Peyer's patch (tissue), 4 donors: ENCODE measurements around the gene ADH7. TPM values are rescaled to one million over a fixed set of nuclear protein-coding genes. Genes with fewer than 3 reads are reported as not detected.

Experiments
- DNase-seq, 3 donors: peaks; one replicate each; pipeline ENCODE4 v3.0.0-alpha.2; 2017 to 2019
- H3K27ac ChIP-seq, 4 donors: fragments of 200-600 bp; sonication (generic); one replicate each; pipeline ENCODE4 v1.5.1; 2016 to 2019
- H3K27me3 ChIP-seq, 2 donors: fragments of 200-600 bp; sonication (generic); one replicate each; pipeline ENCODE4 v1.5.1; 2019
- H3K36me3 ChIP-seq, 3 donors: fragments of 200-600 bp; sonication (generic); one replicate each; pipeline ENCODE4 v1.5.1; 2016 to 2019
- H3K4me1 ChIP-seq, 4 donors: fragments of 200-600 bp; sonication (generic); one replicate each; pipeline ENCODE4 v1.5.1; 2016 to 2019
- H3K4me3 ChIP-seq, 4 donors: fragments of 200-600 bp; sonication (generic); 1 replicate in 3 of 4; 2 replicates in 1 of 4; pipeline ENCODE4 v1.5.1; 2016 to 2019; ENCODE audit warnings: mild to moderate bottlenecking in 1 of 4
- H3K9me3 ChIP-seq, 4 donors: fragments of 200-600 bp; sonication (generic); one replicate each; pipeline ENCODE4 v1.5.1; 2016 to 2019; ENCODE audit warnings: mild to moderate bottlenecking in 1 of 4
- POLR2A ChIP-seq, 2 donors: fragments of 450-650 bp; IDR thresholded peaks; one replicate each; pipeline ENCODE4 v1.5.1; 2017; ENCODE audit warnings: antibody characterized with exemption in 2 of 2, mild to moderate bottlenecking in 2 of 2, moderate library complexity in 2 of 2
- total RNA-seq, 4 donors: library from RNA; depleted of rRNA; stranded (reverse); fragments of >200 nt; gene quantifications; one replicate each; pipeline ENCODE4 v1.1.0, GENCODE V29; 2016
- TF ChIP-seq, protein P1 (sequence below), 6 experiments: fragments of 450-650 bp in 4 of 6; fragments of 200-600 bp in 2 of 6; sonication (generic) in 1 of 6; IDR thresholded peaks; one replicate each; pipeline ENCODE4 v1.5.1; 2017 to 2019; ENCODE audit warnings: antibody characterized with exemption in 6 of 6, mild to moderate bottlenecking in 3 of 6, moderate library complexity in 1 of 6

ADH7 gene
- total RNA-seq, 4 donors from 2014 or later: not detected

DNA sequence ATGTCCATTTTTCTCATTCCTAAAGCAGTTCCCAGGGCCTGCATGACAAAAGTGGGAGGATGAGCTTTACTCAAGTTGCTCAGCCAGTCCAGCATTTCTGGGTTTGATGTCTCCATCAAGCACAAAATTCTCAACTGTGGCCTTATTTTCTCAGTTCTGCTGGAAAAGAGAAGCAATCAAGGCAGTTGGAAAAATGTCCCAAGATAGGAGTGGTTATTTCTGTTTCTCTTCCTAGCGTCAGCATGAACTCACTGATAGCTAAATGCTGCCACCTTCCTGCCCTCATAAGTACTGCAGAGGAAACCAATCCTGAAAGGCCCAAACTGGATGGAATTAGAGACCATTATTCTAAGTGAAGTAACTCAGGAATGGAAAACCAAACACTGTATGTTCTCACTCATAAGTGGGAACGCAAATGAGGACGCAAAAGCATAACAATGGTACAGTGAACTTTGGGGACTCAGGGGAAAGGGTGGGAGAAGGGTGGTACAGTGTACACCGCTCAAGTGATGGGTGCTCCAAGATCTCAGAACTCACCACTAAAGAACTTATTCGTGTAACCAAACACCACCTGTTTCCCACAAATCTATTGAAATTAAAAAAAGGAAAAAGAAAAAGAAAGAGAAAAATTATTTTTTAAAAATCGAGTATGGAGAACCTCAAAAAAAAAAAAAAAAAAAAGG, 29.6 kb downstream of the ADH7 start:
- no peak overlapping the region for H3K4me3 ChIP-seq
- no peaks in the 10 kb centered on the region for H3K36me3 ChIP-seq
- DNase-seq: peak in 2 of 3 donors; percentile 37 to 89
- no peaks in the 10 kb centered on the region for H3K27me3 ChIP-seq
- H3K27ac ChIP-seq: peak overlapping the region in 3 of 4 donors; percentile 16 to 78 (median 53)
- peaks cover 0 to 21% (median 0%) of the 10 kb centered on the region in 4 donors for H3K4me1 ChIP-seq
- TF ChIP-seq POLR2A (IDR thresholded peaks at IDR 0.05): no peak
- TF ChIP-seq, protein P1, sequence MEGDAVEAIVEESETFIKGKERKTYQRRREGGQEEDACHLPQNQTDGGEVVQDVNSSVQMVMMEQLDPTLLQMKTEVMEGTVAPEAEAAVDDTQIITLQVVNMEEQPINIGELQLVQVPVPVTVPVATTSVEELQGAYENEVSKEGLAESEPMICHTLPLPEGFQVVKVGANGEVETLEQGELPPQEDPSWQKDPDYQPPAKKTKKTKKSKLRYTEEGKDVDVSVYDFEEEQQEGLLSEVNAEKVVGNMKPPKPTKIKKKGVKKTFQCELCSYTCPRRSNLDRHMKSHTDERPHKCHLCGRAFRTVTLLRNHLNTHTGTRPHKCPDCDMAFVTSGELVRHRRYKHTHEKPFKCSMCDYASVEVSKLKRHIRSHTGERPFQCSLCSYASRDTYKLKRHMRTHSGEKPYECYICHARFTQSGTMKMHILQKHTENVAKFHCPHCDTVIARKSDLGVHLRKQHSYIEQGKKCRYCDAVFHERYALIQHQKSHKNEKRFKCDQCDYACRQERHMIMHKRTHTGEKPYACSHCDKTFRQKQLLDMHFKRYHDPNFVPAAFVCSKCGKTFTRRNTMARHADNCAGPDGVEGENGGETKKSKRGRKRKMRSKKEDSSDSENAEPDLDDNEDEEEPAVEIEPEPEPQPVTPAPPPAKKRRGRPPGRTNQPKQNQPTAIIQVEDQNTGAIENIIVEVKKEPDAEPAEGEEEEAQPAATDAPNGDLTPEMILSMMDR (IDR thresholded peaks at IDR 0.05): peak; percentile 57 to 99 (median 95)
- no peaks in the 10 kb centered on the region for H3K9me3 ChIP-seq

DNA sequence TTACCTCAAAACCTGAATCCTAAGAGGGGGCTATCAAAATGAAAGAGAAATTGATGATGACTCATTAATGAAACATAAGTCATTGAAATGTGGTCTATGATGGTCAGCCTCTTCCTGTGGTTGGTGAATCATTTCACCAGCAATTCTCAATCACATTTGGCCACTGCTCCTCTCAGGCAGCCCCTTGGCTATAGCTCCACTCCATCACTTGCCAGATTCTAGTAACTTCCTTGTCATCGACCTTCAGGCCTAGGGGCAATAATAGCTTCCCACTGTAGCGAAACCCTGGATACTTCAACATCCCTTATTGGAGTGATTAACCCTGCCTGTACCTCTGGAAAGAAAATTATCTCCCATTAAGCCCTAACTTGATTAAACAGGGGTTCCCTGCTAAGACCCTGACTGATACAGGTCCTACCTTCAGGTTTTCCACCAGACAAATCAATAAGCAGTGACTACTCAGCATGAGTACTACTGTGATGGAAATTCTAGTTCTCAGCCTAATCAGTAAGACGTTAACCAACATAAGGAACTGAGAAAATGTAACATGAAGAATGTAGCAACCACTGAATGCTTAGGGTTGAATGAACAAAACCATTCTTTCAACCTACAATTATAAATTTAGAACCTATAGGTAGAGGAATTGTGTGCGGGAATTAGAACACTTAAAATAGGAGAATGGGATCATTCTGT, 30.4 kb downstream of the ADH7 start:
- H3K36me3 ChIP-seq: no peaks in the 10 kb centered on the region

DNA sequence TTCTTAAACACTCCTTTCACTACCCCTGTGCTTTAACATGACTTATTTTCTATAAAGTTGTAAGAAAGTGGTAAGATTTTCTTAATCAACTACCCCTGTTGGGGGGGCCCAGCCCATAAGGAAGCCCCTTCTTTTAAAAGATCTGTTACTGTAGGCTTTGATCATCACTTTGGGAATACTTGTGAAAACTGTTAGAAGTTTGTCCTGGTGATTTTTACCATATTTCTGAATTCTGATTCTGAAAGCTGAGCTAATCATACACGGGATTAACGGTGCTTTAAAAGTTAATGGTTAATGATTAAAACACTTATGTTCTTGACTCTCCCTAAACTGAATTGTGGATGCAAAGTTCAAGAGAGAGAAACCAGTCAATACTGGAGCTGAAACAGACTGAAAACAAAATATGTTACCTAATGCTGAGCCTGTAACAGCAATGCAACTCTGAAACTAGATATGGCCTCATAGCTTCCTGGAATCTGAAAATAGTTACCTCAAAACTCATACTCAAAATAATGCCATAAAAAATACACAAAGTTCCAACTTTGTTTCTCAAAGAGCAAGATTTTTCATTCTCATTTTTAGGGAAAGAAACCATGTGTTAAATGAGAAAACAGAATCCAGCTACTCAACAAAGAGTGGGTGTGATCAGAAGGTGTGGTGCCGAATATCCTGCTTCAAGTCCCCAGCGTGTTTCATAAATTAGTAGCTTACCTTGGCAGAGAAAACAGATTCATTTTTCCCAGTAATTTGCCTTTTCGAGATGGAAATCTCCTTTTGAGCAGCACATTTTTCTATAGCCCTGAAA, 31.6 kb downstream of the ADH7 start:
- no peaks in the 10 kb centered on the region for H3K9me3 ChIP-seq
- H3K27ac ChIP-seq: peak overlapping the region in 2 of 4 donors; percentile 53 to 78
- peaks cover 0 to 21% (median 0%) of the 10 kb centered on the region in 4 donors for H3K4me1 ChIP-seq
- no peaks in the 10 kb centered on the region for H3K27me3 ChIP-seq
- TF ChIP-seq, protein P1 (IDR thresholded peaks at IDR 0.05): no peak
- TF ChIP-seq POLR2A (IDR thresholded peaks at IDR 0.05): no peak
- no peaks in the 10 kb centered on the region for H3K36me3 ChIP-seq
- no peak overlapping the region for H3K4me3 ChIP-seq
- no peak for DNase-seq

More for the DNA sequence above, 30.4 kb downstream of the ADH7 start:
- no peaks in the 10 kb centered on the region for H3K27me3 ChIP-seq
- H3K4me1 ChIP-seq: peaks cover 0 to 21% (median 0%) of the 10 kb centered on the region in 4 donors
- no peaks in the 10 kb centered on the region for H3K9me3 ChIP-seq
- TF ChIP-seq, protein P1 (IDR thresholded peaks at IDR 0.05): no peak
- TF ChIP-seq POLR2A (IDR thresholded peaks at IDR 0.05): no peak
- H3K27ac ChIP-seq: peak overlapping the region; percentile 11 to 78 (median 34)
- no peak for DNase-seq
- H3K4me3 ChIP-seq: no peak overlapping the region

DNA sequence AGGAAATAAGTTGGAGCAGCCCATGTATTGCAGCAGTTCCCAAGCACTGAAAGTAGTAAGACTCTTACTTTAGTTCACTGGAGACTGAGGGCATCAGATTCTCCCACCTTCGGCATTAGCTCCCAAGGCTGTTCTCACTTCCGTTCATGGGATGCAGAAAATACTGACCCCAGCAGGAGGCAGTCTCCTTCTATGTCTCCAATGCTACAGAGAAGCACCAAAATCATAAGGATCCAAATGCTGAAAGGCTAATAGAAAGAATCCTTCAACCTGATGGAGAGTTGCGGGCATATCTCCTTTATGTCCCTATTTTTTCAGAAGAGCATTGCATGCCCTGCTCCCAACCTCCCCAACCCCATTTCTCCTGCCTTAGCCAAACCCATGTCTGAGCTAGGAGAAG, 32.4 kb downstream of the ADH7 start:
- no peaks in the 10 kb centered on the region for H3K9me3 ChIP-seq
- TF ChIP-seq, protein P1 (IDR thresholded peaks at IDR 0.05): no peak
- TF ChIP-seq POLR2A (IDR thresholded peaks at IDR 0.05): no peak
- H3K27ac ChIP-seq: no peak overlapping the region

DNA sequence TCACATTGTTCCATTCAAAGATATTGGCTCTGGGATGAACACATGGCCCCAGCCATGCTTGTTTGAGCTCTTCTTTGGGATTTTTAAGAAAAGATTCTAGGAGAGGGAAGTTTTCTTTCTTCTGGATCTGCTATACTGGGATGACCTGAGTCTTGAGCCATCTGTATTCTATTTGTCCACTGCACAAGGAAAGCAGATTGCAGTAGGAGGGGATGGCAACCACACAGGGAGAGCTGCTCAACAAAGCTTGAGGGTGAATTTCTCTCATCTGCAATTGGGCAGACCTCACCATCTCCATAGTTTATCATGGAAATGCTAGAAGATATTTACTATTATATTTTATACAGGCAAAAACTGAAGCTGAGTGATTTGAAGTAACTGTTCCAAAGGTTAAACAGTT, 34.3 kb downstream of the ADH7 start:
- TF ChIP-seq POLR2A (IDR thresholded peaks at IDR 0.05): no peak
- TF ChIP-seq, protein P1 (IDR thresholded peaks at IDR 0.05): no peak
- no peak overlapping the region for H3K4me3 ChIP-seq
- no peaks in the 10 kb centered on the region for H3K9me3 ChIP-seq
- no peak overlapping the region for H3K27ac ChIP-seq
- H3K4me1 ChIP-seq: peaks cover 0 to 22% (median 0%) of the 10 kb centered on the region in 4 donors
- no peak for DNase-seq
- no peaks in the 10 kb centered on the region for H3K36me3 ChIP-seq
- H3K27me3 ChIP-seq: no peaks in the 10 kb centered on the region

More for the DNA sequence above, 32.4 kb downstream of the ADH7 start:
- no peak for DNase-seq
- H3K36me3 ChIP-seq: no peaks in the 10 kb centered on the region
- no peak overlapping the region for H3K4me3 ChIP-seq
- H3K4me1 ChIP-seq: peaks cover 0 to 21% (median 0%) of the 10 kb centered on the region in 4 donors
- no peaks in the 10 kb centered on the region for H3K27me3 ChIP-seq
